Neutrophil (primary cell): ENCODE measurements around the gene EFTUD2.

ENCODE experiments used
- H3K27ac ChIP-seq: fragments of 200-600 bp; sonication (generic); 2 replicates; pipeline ENCODE4 v1.5.1; 2016; ENCODE audit warnings: mild to moderate bottlenecking, moderate library complexity
- H3K27me3 ChIP-seq: fragments of 200-600 bp; sonication (generic); 2 replicates; pipeline ENCODE4 v1.6.0; 2016; ENCODE audit warnings: mild to moderate bottlenecking
- H3K36me3 ChIP-seq: fragments of 200-600 bp; sonication (generic); 2 replicates; pipeline ENCODE4 v1.5.1; 2017
- H3K4me1 ChIP-seq, 2 experiments: fragments of 200-600 bp in 1 of 2; sonication (generic) in 1 of 2; 1 replicate in 1 of 2; 2 replicates in 1 of 2; pipeline versions ENCODE4 v1.5.1 to v1.6.1; 2013 to 2016; ENCODE audit warnings: low read depth in 1 of 2, low read length in 1 of 2, mild to moderate bottlenecking in 1 of 2, moderate library complexity in 1 of 2; ENCODE audit not compliant: control insufficient read depth in 1 of 2, insufficient read depth in 1 of 2
- H3K4me3 ChIP-seq, 2 experiments: fragments of 200-600 bp in 1 of 2; sonication (generic) in 1 of 2; 1 replicate in 1 of 2; 2 replicates in 1 of 2; pipeline ENCODE4 v1.5.1; 2013 to 2016; ENCODE audit warnings: low read depth in 1 of 2, low read length in 1 of 2, mild to moderate bottlenecking in 1 of 2, moderate library complexity in 1 of 2
- H3K9me3 ChIP-seq: fragments of 200-600 bp; sonication (generic); 2 replicates; pipeline ENCODE4 v1.5.1; 2016
- TF ChIP-seq, protein P1 (sequence below): fragments of 200-600 bp; sonication (generic); IDR thresholded peaks from 2 replicates; pipeline ENCODE4 v1.5.1; 2016; ENCODE audit warnings: antibody characterized with exemption

EFTUD2 gene

DNA sequence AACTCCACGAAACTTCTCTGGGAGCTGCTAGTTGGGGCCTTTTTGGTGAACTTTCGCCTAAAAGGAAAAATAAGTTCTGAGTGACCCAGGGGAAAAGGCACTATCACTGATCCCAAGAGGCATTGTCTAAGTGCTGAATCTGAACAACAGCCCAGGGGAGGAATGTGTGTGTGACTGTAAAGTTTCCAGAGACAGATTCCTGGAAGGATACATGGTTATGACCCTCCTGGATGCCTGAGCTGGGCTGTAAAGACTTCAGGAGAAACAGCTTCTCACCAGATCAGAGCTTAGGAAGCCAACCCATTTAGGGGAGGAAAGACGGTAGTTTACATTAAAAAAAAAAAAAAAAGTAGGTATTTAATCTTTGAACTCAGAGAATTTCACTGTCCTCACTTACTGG is 31.4 kb downstream of the EFTUD2 start:
- Histone ChIP-seq H3K27me3 (no peaks in the 10 kb centered on the region), H3K36me3 (peaks cover 93% of the 10 kb centered on the region), H3K27ac (no peak overlapping the region), H3K4me1 (no peaks in the 10 kb centered on the region), H3K9me3 (no peaks in the 10 kb centered on the region), H3K4me3 (no peak overlapping the region)
- TF ChIP-seq, protein P1, sequence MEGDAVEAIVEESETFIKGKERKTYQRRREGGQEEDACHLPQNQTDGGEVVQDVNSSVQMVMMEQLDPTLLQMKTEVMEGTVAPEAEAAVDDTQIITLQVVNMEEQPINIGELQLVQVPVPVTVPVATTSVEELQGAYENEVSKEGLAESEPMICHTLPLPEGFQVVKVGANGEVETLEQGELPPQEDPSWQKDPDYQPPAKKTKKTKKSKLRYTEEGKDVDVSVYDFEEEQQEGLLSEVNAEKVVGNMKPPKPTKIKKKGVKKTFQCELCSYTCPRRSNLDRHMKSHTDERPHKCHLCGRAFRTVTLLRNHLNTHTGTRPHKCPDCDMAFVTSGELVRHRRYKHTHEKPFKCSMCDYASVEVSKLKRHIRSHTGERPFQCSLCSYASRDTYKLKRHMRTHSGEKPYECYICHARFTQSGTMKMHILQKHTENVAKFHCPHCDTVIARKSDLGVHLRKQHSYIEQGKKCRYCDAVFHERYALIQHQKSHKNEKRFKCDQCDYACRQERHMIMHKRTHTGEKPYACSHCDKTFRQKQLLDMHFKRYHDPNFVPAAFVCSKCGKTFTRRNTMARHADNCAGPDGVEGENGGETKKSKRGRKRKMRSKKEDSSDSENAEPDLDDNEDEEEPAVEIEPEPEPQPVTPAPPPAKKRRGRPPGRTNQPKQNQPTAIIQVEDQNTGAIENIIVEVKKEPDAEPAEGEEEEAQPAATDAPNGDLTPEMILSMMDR = no peak

GRCh38 chr17:44865931-44866330 is 33.3 kb downstream of the EFTUD2 start:
- no peak overlapping the region for H3K27ac ChIP-seq
- no peaks in the 10 kb centered on the region for H3K27me3 ChIP-seq
- TF ChIP-seq, protein P1 = no peak
- H3K36me3 ChIP-seq = peaks cover 95% of the 10 kb centered on the region
- H3K4me3 ChIP-seq = no peak overlapping the region
- H3K9me3 ChIP-seq = no peaks in the 10 kb centered on the region
- H3K4me1 ChIP-seq = no peaks in the 10 kb centered on the region

- H3K9me3 ChIP-seq = no peaks in the 10 kb centered on the region
- H3K4me1 ChIP-seq = no peaks in the 10 kb centered on the region
- no peak overlapping the region for H3K27ac ChIP-seq
- TF ChIP-seq, protein P1 = peak; percentile 81
- H3K4me3 ChIP-seq = no peak overlapping the region
- no peaks in the 10 kb centered on the region for H3K27me3 ChIP-seq
- peaks cover 95% of the 10 kb centered on the region for H3K36me3 ChIP-seq
Observed at GRCh38 chr17:44865231-44865660, 34.0 kb downstream of the EFTUD2 start.

- H3K27me3 ChIP-seq = no peaks in the 10 kb centered on the region
- H3K4me3 ChIP-seq = no peak overlapping the region
- H3K4me1 ChIP-seq = no peaks in the 10 kb centered on the region
- TF ChIP-seq, protein P1 = no peak
- H3K27ac ChIP-seq = no peak overlapping the region
- no peaks in the 10 kb centered on the region for H3K9me3 ChIP-seq
- H3K36me3 ChIP-seq = peaks cover 95% of the 10 kb centered on the region
Observed at GRCh38 chr17:44864831-44865230, 34.4 kb downstream of the EFTUD2 start.

- no peak overlapping the region for H3K27ac ChIP-seq
- H3K27me3 ChIP-seq = no peaks in the 10 kb centered on the region
- peaks cover 95% of the 10 kb centered on the region for H3K36me3 ChIP-seq
- H3K4me3 ChIP-seq = no peak overlapping the region
- TF ChIP-seq, protein P1 = no peak
- H3K4me1 ChIP-seq = no peaks in the 10 kb centered on the region
- no peaks in the 10 kb centered on the region for H3K9me3 ChIP-seq
Observed at GRCh38 chr17:44863061-44863918, 36.0 kb downstream of the EFTUD2 start.
